Ovary (tissue), 1 donor: ENCODE data around the gene LIMS2.

ENCODE experiments used
- EP300 ChIP-seq: sonication (generic); formaldehyde crosslinking; IDR thresholded peaks from one replicate; pipeline ENCODE4 v1.6.1; 2017; ENCODE audit warnings: antibody characterized with exemption
- POLR2A ChIP-seq: fragments of 450-650 bp; IDR thresholded peaks from one replicate; pipeline ENCODE4 v1.6.1; 2017; ENCODE audit warnings: antibody characterized with exemption, mild to moderate bottlenecking, moderate library complexity

DNA sequence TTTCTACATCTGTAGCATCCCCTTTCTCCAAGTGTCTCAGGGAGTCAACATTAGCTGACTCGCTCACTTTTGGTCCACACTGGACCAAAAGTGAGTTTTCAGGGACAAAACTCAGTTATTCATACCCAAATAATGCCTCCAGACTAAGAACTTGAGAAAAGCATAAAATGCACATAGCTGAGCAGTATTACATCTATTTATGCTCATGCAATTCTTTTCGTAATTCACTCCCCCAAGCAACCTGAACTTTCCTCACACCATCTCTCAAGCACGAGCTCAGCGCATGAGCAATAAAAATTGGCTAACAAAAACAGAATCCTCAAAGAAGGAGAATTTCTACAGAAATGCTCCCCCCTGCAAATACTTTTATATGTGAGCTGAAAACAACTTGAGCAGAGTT is 42.9 kb upstream of the LIMS2 start:
- TF ChIP-seq EP300 = no peak
- no peak for TF ChIP-seq POLR2A
